ENCODE results near the gene AKAP17A. TPM values are rescaled to one million over a fixed set of nuclear protein-coding genes. Genes with fewer than 3 reads are reported as not detected.
"Not testable (repeated sequence)": the region's sequence is repeated elsewhere in the genome, so short reads cannot be mapped to it uniquely, and the experiment has no call there.

The AKAP17A gene
- total RNA-seq, 4 donors from 2014 or later: 56.7 to 82.6 (median 63.1) TPM

DNA sequence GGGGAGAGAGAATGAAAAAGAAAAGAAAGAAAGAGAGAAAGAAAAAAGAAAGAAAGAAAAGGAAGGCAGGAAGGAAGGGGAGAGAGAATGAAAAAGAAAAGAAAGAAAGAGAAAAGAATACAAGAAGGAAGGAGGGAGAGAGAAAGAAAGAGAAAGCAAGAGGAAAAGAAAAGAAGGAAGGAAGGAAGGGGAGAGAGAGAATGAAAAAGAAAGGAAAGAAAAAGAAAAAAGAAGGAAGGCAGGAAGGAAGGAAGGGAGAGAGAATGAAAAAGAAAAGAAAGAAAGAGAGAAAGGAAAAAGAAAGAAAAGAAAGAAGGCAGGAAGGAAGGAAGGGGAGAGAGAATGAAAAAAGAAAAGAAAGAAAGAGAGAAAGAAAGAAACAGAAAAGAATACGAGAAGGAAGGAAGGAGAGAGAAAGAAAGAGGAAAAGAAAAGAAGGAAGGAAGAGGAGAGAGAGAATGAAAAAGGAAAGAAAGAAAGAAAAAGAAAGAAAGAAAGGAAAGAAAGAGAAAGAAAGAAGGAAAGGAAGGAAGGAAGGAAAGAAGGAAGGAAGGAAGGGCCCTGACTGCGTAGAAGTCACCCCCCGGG, 39.4 kb upstream of the AKAP17A start:
- whole genome bisulfite sequencing, 2 donors: 84 to 85% methylated on average over 3 of the region's 3 CpGs
- intact Hi-C loops (cut with DNase I): no loop called here
- no peak for DNase-seq
- H3K4me3 ChIP-seq (replicated peaks in 1 of 3): no peak overlapping the region
- H3K36me3 ChIP-seq: no peaks in the 10 kb centered on the region
- H3K9me3 ChIP-seq: no peaks in the 10 kb centered on the region
- no peaks in the 10 kb centered on the region for H3K27me3 ChIP-seq
- H3K27ac ChIP-seq: no peak overlapping the region
- TF ChIP-seq, protein P1, sequence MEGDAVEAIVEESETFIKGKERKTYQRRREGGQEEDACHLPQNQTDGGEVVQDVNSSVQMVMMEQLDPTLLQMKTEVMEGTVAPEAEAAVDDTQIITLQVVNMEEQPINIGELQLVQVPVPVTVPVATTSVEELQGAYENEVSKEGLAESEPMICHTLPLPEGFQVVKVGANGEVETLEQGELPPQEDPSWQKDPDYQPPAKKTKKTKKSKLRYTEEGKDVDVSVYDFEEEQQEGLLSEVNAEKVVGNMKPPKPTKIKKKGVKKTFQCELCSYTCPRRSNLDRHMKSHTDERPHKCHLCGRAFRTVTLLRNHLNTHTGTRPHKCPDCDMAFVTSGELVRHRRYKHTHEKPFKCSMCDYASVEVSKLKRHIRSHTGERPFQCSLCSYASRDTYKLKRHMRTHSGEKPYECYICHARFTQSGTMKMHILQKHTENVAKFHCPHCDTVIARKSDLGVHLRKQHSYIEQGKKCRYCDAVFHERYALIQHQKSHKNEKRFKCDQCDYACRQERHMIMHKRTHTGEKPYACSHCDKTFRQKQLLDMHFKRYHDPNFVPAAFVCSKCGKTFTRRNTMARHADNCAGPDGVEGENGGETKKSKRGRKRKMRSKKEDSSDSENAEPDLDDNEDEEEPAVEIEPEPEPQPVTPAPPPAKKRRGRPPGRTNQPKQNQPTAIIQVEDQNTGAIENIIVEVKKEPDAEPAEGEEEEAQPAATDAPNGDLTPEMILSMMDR (IDR thresholded peaks at IDR 0.05): no peak
- no peak for TF ChIP-seq POLR2A (IDR thresholded peaks at IDR 0.05)
- no peaks in the 10 kb centered on the region for H3K4me1 ChIP-seq

DNA sequence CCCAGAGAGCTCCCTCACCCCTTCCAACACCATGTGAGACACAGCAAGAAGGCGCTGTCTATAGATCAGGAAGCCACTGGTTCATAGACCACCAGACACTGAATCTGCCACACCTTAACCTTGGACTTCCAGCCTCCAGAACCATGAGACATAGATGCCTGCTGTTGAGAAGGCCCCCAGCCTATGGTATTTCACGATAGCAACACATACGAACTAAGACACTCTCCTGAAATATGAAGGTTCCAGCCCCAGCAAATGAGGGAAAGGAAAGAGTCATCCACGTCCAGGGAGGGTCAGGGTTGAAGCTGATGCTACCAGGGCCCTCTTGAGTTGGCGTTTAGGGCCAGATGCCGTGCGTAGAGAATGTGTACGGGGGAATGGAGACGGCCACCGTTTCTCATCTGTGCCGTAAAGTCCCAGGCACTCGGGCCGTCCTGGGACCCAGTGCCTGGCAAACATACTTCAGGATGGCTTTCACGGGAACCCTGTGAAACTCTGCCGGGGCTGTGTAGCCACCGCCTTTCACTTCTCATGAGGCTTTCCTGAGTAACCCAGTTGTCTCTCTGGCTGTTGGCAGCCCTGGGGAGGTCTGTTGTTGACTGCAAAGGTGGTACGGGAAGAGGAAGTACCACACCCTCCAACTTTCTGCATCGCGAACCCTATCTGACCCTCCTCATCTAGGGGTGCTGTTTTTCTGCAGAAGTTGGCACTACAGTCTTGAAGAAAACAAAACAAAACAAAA, 36.8 kb upstream of the AKAP17A start:
- no peaks in the 10 kb centered on the region for H3K36me3 ChIP-seq
- no peak overlapping the region for H3K27ac ChIP-seq
- 76 to 86% methylated on average over 19 of the region's 19 CpGs for WGBS, 2 donors
- no peaks in the 10 kb centered on the region for H3K4me1 ChIP-seq
- TF ChIP-seq POLR2A (IDR thresholded peaks at IDR 0.05): no peak
- TF ChIP-seq, protein P1 (IDR thresholded peaks at IDR 0.05): no peak
- no peaks in the 10 kb centered on the region for H3K9me3 ChIP-seq
- H3K27me3 ChIP-seq: no peaks in the 10 kb centered on the region
- DNase-seq: no peak
- intact Hi-C loops (cut with DNase I): no loop called here
- H3K4me3 ChIP-seq (replicated peaks in 1 of 3): no peak overlapping the region

DNA sequence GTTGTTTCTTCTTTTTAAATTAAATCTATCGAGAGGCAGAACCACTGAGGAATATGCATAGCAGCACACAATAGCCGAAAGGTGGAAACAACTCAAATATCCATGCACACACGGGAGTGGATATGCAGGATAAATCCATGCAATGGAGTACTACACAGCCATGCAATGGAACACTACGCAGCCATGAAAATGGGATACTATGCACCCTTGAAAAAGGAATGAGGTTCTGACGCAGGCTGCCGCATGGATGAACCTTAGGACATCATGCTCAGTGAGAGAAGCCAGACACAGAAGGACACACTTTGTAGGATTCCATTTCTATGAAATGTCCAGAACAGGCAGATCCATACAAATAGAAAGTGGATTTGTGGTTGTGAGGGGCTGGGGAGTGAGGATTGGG, 36.0 kb upstream of the AKAP17A start:
- 87 to 92% methylated on average over 6 of the region's 6 CpGs for WGBS, 2 donors
- intact Hi-C loops (cut with DNase I): no loop called here
- no peaks in the 10 kb centered on the region for H3K36me3 ChIP-seq
- H3K9me3 ChIP-seq: no peaks in the 10 kb centered on the region
- no peaks in the 10 kb centered on the region for H3K4me1 ChIP-seq
- H3K4me3 ChIP-seq (replicated peaks in 1 of 3): no peak overlapping the region
- no peaks in the 10 kb centered on the region for H3K27me3 ChIP-seq
- no peak for DNase-seq
- no peak overlapping the region for H3K27ac ChIP-seq
- TF ChIP-seq POLR2A (IDR thresholded peaks at IDR 0.05): no peak
- TF ChIP-seq, protein P1 (IDR thresholded peaks at IDR 0.05): no peak

DNA sequence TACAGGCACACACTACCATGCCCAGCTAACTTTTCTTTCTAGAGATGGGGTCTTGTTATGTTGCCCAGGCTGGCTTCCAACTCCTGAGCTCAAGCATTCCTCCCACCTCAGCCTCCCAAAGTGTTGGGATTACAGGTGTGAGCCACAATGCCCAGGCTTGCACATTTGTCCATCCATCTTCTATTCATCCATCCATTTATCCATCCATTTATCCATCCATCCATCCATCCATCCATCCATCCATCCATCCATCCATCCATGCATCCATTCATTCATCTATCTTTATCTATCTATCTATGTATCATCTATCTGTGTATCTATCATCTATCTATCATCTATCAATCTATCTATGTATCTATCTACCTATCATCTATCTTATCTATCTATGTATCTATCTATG, 34.0 kb upstream of the AKAP17A start:
- H3K4me3 ChIP-seq (replicated peaks in 1 of 3); H3K4me1 ChIP-seq; DNase-seq; H3K36me3 ChIP-seq; H3K27me3 ChIP-seq; H3K9me3 ChIP-seq; H3K27ac ChIP-seq; intact Hi-C loops (cut with DNase I): not testable (repeated sequence)

DNA sequence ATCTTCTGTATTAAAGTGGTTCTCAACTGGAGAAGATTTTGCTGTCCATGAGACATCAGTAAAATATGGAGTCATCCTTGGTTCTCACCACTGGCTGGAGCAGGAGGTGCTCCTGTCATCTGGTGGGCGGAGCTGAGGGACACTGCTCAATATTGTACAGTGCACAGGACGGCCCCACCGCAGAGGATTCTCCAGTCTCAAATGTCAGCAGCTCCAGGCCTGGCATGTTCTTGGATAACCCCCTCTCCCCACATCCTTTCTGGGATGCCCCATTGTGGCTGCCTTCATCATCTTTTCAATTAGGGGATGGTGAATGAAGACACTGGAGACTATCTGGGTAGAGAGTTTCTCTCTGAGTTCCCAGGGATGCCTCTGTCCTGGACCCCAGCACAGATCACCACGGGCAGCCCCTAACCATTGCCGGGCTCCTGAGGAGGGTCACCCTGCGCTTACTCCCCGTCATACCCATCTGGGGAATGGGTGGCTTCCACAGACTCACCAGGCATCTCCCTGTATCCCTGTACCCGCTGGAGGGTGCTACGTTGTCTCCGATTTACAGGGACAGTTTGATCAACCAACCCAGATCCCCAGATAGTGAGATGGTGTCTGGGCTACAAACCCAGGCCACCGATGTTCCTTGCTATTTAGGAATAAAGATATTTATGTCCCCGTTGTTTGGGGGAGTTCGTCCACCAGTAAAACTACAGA, 32.5 kb upstream of the AKAP17A start:
- H3K36me3 ChIP-seq: no peaks in the 10 kb centered on the region
- no peaks in the 10 kb centered on the region for H3K4me1 ChIP-seq
- no peak for DNase-seq
- H3K27ac ChIP-seq: no peak overlapping the region
- TF ChIP-seq, protein P1 (IDR thresholded peaks at IDR 0.05): no peak
- TF ChIP-seq POLR2A (IDR thresholded peaks at IDR 0.05): no peak
- H3K27me3 ChIP-seq: no peaks in the 10 kb centered on the region
- no peaks in the 10 kb centered on the region for H3K9me3 ChIP-seq
- 85 to 89% methylated on average over 13 of the region's 13 CpGs for WGBS, 2 donors
- no peak overlapping the region for H3K4me3 ChIP-seq (replicated peaks in 1 of 3)
- intact Hi-C loops (cut with DNase I): no loop called here

Data from thyroid gland (tissue), 4 donors.